Measurements from ENCODE around the gene ANKFN1.

DNA sequence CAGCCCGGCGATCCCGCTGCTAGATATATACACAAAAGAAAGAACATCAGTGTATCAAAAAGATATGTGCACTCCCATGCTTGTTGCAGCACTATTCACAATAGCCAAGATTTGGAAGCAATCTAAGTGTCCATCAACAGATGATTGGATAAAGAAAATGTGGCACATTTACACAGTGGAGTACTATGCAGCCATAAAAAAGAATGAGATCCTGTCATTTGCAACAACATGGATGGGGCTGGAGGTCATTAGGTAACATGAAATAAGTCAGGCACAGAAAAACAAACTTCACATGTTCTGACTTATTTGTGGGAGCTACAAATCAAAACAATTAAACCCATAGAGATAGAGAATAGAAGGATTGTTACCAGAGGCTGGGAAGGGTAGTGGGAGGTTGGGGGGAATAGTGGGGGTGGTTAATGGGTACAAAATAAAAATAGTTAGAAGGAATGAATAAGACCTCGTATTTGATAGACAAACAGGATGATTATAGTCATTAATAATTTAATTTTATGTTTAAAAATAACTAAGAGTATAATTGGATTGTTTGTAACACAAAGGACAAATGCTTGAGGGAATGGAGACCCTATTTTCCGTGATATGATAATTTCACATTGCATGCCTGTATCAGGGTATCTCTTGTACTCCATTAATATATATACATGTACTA, 263.5 kb downstream of the ANKFN1 start:
- no peak for TF ChIP-seq POLR2A (IDR thresholded peaks at IDR 0.05)
- TF ChIP-seq, protein P1, sequence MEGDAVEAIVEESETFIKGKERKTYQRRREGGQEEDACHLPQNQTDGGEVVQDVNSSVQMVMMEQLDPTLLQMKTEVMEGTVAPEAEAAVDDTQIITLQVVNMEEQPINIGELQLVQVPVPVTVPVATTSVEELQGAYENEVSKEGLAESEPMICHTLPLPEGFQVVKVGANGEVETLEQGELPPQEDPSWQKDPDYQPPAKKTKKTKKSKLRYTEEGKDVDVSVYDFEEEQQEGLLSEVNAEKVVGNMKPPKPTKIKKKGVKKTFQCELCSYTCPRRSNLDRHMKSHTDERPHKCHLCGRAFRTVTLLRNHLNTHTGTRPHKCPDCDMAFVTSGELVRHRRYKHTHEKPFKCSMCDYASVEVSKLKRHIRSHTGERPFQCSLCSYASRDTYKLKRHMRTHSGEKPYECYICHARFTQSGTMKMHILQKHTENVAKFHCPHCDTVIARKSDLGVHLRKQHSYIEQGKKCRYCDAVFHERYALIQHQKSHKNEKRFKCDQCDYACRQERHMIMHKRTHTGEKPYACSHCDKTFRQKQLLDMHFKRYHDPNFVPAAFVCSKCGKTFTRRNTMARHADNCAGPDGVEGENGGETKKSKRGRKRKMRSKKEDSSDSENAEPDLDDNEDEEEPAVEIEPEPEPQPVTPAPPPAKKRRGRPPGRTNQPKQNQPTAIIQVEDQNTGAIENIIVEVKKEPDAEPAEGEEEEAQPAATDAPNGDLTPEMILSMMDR (IDR thresholded peaks at IDR 0.05): no peak
